Measurements from ENCODE around the gene SLC37A4.
"Not testable (repeated sequence)": the region's sequence is repeated elsewhere in the genome, so short reads cannot be mapped to it uniquely, and the experiment has no call there.

SLC37A4 gene

GRCh38 chr11:119017377-119017776 is 13.3 kb downstream of the SLC37A4 start:
- not testable (repeated sequence) for DNase-seq (ENCODE audit: low read depth)

GRCh38 chr11:119016216-119017009 is 14.3 kb downstream of the SLC37A4 start:
- DNase-seq (ENCODE audit: low read depth): no peak

GRCh38 chr11:119015054-119015611 is 15.5 kb downstream of the SLC37A4 start:
- DNase-seq (ENCODE audit: low read depth): peak; percentile 26

GRCh38 chr11:119014209-119014924 is 16.3 kb downstream of the SLC37A4 start:
- no peak for DNase-seq (ENCODE audit: low read depth)

GRCh38 chr11:119012629-119013170 is 18.0 kb downstream of the SLC37A4 start:
- no peak for DNase-seq (ENCODE audit: low read depth)

- DNase-seq (ENCODE audit: low read depth): no peak
Observed at GRCh38 chr11:119011476-119012053, 19.1 kb downstream of the SLC37A4 start.

- DNase-seq (ENCODE audit: low read depth): no peak
Observed at GRCh38 chr11:119006656-119007055, 24.0 kb downstream of the SLC37A4 start.

- peak; percentile 77 for DNase-seq (ENCODE audit: low read depth)
Observed at GRCh38 chr11:119000906-119001305, 29.8 kb downstream of the SLC37A4 start.

GRCh38 chr11:118998822-118999221 is 31.9 kb downstream of the SLC37A4 start:
- DNase-seq (ENCODE audit: low read depth): peak; percentile 83

- no peak for DNase-seq (ENCODE audit: low read depth)
Observed at GRCh38 chr11:118998388-118998717, 32.3 kb downstream of the SLC37A4 start.

GRCh38 chr11:118997627-118998387 is 32.9 kb downstream of the SLC37A4 start, which contains the start of gene CENATAC:
Gene CENATAC, plus strand, starts transcription at chr11:118998138. Its CDS starts 60 bp downstream, at chr11:118998198.
- peak; percentile 89 for DNase-seq (ENCODE audit: low read depth)

GRCh38 chr11:118996926-118997626 is 33.6 kb downstream of the SLC37A4 start:
- DNase-seq (ENCODE audit: low read depth): peak; percentile 43

- not testable (repeated sequence) for DNase-seq (ENCODE audit: low read depth)
Observed at GRCh38 chr11:118991486-118992038, 39.1 kb downstream of the SLC37A4 start.

- no peak for DNase-seq (ENCODE audit: low read depth)
Observed at GRCh38 chr11:118988280-118988679, 42.4 kb downstream of the SLC37A4 start.

GRCh38 chr11:118984825-118985224 is 45.9 kb downstream of the SLC37A4 start:
- DNase-seq (ENCODE audit: low read depth): no peak

- not testable (repeated sequence) for DNase-seq (ENCODE audit: low read depth)
Observed at GRCh38 chr11:118984337-118984736, 46.3 kb downstream of the SLC37A4 start.

- DNase-seq (ENCODE audit: low read depth): no peak
Observed at GRCh38 chr11:118980191-118980881, 50.3 kb downstream of the SLC37A4 start.

GRCh38 chr11:118979434-118979833 is 51.2 kb downstream of the SLC37A4 start:
- DNase-seq (ENCODE audit: low read depth): no peak

GRCh38 chr11:118975771-118976709 is 54.6 kb downstream of the SLC37A4 start:
- DNase-seq (ENCODE audit: low read depth): peak; percentile 18
